Measurements from ENCODE around the gene SHQ1.

GRCh38 chr3:72728329-72728889 lies 119.8 kb downstream of the SHQ1 start:
- TF ChIP-seq POLR2A (IDR thresholded peaks at IDR 0.05), result no peak
- TF ChIP-seq, protein P1, sequence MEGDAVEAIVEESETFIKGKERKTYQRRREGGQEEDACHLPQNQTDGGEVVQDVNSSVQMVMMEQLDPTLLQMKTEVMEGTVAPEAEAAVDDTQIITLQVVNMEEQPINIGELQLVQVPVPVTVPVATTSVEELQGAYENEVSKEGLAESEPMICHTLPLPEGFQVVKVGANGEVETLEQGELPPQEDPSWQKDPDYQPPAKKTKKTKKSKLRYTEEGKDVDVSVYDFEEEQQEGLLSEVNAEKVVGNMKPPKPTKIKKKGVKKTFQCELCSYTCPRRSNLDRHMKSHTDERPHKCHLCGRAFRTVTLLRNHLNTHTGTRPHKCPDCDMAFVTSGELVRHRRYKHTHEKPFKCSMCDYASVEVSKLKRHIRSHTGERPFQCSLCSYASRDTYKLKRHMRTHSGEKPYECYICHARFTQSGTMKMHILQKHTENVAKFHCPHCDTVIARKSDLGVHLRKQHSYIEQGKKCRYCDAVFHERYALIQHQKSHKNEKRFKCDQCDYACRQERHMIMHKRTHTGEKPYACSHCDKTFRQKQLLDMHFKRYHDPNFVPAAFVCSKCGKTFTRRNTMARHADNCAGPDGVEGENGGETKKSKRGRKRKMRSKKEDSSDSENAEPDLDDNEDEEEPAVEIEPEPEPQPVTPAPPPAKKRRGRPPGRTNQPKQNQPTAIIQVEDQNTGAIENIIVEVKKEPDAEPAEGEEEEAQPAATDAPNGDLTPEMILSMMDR (IDR thresholded peaks at IDR 0.05), result no peak
